ENCODE results near the gene STN1. TPM values are rescaled to one million over a fixed set of nuclear protein-coding genes. Genes with fewer than 3 reads are reported as not detected.

Gene STN1
- total RNA-seq, 1 donor from 2014 or later, result 23.6 TPM

DNA sequence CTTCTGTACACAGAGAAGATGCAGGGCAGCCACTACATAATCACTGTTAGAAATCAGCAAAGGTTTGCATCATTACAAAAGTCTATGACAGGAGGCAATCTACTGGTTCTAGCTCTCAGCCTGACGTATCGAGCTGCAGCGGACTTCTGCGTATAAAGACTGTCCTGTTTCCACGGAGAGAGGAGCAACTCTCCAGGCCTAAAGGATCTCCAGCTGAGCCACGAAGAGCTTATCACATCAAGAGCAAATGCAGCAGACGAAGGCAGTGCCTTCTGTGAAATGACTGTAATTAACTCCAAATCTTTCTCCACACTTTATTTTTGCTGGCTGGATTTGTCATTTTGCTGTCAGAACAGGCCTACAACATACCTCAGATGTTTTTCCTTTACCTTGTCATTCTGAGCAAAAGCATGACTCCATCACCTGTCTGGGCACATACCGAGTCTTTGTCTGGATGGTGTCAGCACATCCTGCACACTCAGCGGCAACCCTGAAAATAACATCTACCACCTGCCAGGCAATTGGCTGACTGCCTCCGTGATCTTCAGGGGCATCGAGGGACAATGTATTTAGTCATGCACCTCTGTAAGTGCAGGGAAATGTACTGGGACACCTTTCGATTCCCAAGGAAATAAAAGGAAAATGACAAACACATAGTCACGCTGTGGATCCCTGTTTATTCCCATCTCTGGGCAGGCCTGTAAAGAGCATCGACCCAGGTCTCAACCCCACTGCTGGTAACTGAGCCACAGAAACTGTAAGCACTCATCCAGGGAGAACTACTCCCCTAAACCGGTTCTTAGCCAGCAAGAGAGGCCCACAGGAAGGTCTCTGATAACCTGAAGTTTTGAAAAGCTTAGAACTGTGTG lies 36.3 kb downstream of the STN1 start:
- peaks cover 39% of the 10 kb centered on the region for H3K36me3 Mint-ChIP-seq (ENCODE audit: low read depth)
- no peaks in the 10 kb centered on the region for H3K27me3 Mint-ChIP-seq
- intact Hi-C loops (cut with micrococcal nuclease), result loop anchor here (10.0 kb wide), 1 partner anchor 133 kb away; no protein-coding TSS in a partner anchor
- H3K4me1 Mint-ChIP-seq, result no peaks in the 10 kb centered on the region
- DNase-seq, result no peak
- H3K9me3 Mint-ChIP-seq, result no peaks in the 10 kb centered on the region
- no peak overlapping the region for H3K27ac Mint-ChIP-seq
- no peak overlapping the region for H3K4me3 Mint-ChIP-seq

- H3K4me3 Mint-ChIP-seq, result no peak overlapping the region
- H3K27ac Mint-ChIP-seq, result peak overlapping the region; percentile 16
- H3K4me1 Mint-ChIP-seq, result no peaks in the 10 kb centered on the region
- intact Hi-C loops (cut with micrococcal nuclease), result loop anchor here (10.0 kb wide), 1 partner anchor 135 kb away; no protein-coding TSS in a partner anchor
- H3K27me3 Mint-ChIP-seq, result no peaks in the 10 kb centered on the region
- H3K9me3 Mint-ChIP-seq, result no peaks in the 10 kb centered on the region
- H3K36me3 Mint-ChIP-seq (ENCODE audit: low read depth), result peaks cover 40% of the 10 kb centered on the region
- no peak for DNase-seq
Observed at GRCh38 chr10:103879831-103880230, 38.2 kb downstream of the STN1 start.

DNA sequence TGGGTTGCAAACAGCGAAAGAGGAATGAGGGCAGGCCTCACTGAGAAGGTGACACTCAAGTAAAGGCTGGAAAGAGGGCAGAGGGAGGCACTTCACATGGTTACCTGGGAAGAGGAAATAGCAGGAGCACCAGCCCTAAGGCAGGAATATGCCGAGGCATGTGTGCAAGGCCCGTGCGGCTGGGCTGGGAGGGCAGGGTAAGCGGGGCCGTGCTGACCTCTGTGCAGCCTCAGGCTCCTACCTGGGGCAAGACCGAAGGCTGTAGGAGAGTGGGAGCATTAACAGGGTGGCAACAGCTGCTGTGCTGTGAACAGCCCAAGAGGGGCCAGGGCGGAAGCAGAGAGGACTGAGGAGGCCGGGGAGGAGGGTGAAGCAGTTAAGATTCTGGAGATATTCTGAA lies 38.6 kb downstream of the STN1 start:
- no peaks in the 10 kb centered on the region for H3K27me3 Mint-ChIP-seq
- no peak overlapping the region for H3K27ac Mint-ChIP-seq
- intact Hi-C loops (cut with micrococcal nuclease), result no loop called here
- H3K36me3 Mint-ChIP-seq (ENCODE audit: low read depth), result peaks cover 41% of the 10 kb centered on the region
- no peak for DNase-seq
- H3K4me1 Mint-ChIP-seq, result no peaks in the 10 kb centered on the region
- no peak overlapping the region for H3K4me3 Mint-ChIP-seq
- no peaks in the 10 kb centered on the region for H3K9me3 Mint-ChIP-seq

GRCh38 chr10:103877861-103878260 lies 40.1 kb downstream of the STN1 start:
- Mint-ChIP-seq H3K27ac (no peak overlapping the region), H3K4me3 (no peak overlapping the region), H3K4me1 (no peaks in the 10 kb centered on the region), H3K27me3 (no peaks in the 10 kb centered on the region), H3K36me3 (ENCODE audit: low read depth) (peaks cover 34% of the 10 kb centered on the region), H3K9me3 (no peaks in the 10 kb centered on the region)
- intact Hi-C loops (cut with micrococcal nuclease), result no loop called here
- no peak for DNase-seq

DNA sequence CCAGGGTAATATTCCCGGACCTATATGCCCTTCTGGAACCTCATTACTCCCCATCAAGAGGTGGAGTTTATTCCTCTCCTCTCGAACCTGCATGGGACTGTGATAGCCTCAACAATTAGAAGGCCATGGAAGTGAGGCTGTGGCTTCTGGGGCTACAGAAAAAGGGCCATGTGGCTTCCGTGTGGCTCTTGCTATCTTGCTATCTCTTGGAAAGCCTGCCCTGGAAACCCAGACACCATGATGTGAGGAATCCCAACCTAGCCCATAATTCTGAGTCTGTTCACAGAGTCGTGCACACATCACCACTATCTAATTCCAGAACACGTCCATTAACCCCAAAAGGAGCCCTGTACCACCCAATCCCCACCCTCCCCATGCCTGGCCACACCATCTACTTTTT lies 41.8 kb downstream of the STN1 start:
- H3K27ac Mint-ChIP-seq, result no peak overlapping the region
- peaks cover 24% of the 10 kb centered on the region for H3K36me3 Mint-ChIP-seq (ENCODE audit: low read depth)
- no peak for DNase-seq
- H3K4me3 Mint-ChIP-seq, result no peak overlapping the region
- H3K9me3 Mint-ChIP-seq, result no peaks in the 10 kb centered on the region
- H3K27me3 Mint-ChIP-seq, result no peaks in the 10 kb centered on the region
- intact Hi-C loops (cut with micrococcal nuclease), result no loop called here
- no peaks in the 10 kb centered on the region for H3K4me1 Mint-ChIP-seq

- Mint-ChIP-seq H3K36me3 (ENCODE audit: low read depth) (peaks cover 14% of the 10 kb centered on the region), H3K4me1 (no peaks in the 10 kb centered on the region), H3K4me3 (no peak overlapping the region), H3K27ac (no peak overlapping the region), H3K27me3 (no peaks in the 10 kb centered on the region), H3K9me3 (no peaks in the 10 kb centered on the region)
- intact Hi-C loops (cut with micrococcal nuclease), result no loop called here
- DNase-seq, result no peak
Observed at GRCh38 chr10:103874730-103875129, 43.3 kb downstream of the STN1 start.

DNA sequence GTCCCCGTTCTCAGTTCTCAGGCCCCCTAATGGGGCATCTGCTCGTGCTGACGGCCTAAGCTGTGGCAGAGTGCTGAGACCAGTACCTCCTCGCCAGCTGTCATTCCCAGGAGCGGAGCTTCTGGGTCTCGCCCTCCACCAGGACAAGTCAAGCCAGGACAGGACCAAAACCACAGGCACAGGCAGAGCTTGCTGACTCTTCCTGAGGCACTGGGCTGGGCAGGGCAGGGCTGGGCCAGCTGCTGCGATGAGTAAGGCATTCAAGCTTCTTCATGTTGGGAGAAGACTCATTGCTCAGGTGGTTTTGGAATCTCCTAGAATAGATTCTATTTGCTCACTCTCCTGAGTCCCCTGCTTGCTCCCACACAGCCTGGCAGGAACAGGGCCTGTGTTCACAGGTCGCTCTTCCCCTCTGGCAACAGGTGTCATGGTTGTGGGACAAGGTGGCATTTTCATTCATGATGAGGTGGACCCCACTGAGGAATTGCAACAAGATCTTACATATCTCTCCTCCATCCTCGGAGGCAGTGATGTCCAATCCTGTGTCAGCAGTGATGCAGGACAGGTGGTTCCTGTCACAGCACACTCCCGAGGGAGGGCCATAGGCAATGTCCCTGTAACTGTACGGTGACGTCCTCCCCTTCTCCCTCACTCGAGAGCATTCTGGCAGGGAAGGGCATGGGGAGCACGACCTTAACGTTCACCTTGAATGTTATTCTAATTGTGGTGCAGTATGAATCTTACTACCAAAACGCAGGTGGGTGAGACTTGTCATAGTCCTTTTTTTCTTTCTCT lies 45.6 kb downstream of the STN1 start:
- no peak for DNase-seq
- intact Hi-C loops (cut with micrococcal nuclease), result no loop called here
- peaks cover 2% of the 10 kb centered on the region for H3K36me3 Mint-ChIP-seq (ENCODE audit: low read depth)
- no peak overlapping the region for H3K4me3 Mint-ChIP-seq
- H3K9me3 Mint-ChIP-seq, result no peaks in the 10 kb centered on the region
- no peak overlapping the region for H3K27ac Mint-ChIP-seq
- peaks cover 2% of the 10 kb centered on the region for H3K4me1 Mint-ChIP-seq
- no peaks in the 10 kb centered on the region for H3K27me3 Mint-ChIP-seq

DNA sequence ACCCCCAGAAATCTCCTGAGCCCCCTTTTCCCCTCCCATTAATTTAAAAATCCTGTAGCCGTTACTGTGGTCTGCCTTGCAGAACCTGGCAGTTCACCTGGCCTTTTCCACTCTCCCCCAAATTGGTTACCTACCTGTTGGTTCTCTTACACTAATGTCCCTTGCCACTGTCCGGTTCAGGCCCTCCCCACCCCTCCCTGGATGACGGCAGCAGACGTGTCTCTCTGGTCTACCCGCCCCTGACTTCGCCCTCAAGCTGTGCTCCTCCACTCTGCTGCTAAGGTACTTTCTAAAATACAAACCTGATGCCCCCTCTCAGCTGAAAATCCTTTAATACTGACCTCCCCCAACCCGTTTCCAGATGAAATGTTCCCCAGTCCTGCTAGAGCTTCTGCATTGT lies 47.0 kb downstream of the STN1 start:
- Mint-ChIP-seq H3K27me3 (no peaks in the 10 kb centered on the region), H3K4me3 (no peak overlapping the region), H3K4me1 (peaks cover 2% of the 10 kb centered on the region), H3K9me3 (no peaks in the 10 kb centered on the region), H3K27ac (no peak overlapping the region), H3K36me3 (ENCODE audit: low read depth) (peaks cover 2% of the 10 kb centered on the region)
- intact Hi-C loops (cut with micrococcal nuclease), result no loop called here
- DNase-seq, result no peak

DNA sequence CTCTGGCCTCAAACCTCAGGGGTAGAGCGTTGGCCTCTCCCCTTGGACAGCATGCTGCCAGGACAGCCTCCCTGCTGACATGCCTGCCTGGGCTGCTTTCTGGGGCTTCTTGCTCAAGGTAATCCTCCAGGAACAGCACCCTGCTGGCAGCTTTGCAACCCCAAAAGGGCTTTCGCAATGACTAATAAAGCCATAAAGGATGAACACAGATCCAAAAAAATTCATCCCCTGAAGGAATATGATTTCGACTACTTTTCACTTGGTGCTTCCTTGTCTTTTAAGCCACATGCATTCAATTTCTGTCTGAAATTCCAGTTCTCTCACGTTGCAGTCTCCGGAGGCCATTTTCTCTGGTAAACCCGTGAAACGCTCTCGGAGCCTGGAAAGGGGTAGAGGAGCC lies 47.5 kb downstream of the STN1 start:
- no peaks in the 10 kb centered on the region for H3K9me3 Mint-ChIP-seq
- intact Hi-C loops (cut with micrococcal nuclease), result no loop called here
- peaks cover 2% of the 10 kb centered on the region for H3K36me3 Mint-ChIP-seq (ENCODE audit: low read depth)
- H3K27me3 Mint-ChIP-seq, result no peaks in the 10 kb centered on the region
- H3K4me3 Mint-ChIP-seq, result no peak overlapping the region
- DNase-seq, result no peak
- H3K27ac Mint-ChIP-seq, result no peak overlapping the region
- H3K4me1 Mint-ChIP-seq, result peaks cover 2% of the 10 kb centered on the region

DNA sequence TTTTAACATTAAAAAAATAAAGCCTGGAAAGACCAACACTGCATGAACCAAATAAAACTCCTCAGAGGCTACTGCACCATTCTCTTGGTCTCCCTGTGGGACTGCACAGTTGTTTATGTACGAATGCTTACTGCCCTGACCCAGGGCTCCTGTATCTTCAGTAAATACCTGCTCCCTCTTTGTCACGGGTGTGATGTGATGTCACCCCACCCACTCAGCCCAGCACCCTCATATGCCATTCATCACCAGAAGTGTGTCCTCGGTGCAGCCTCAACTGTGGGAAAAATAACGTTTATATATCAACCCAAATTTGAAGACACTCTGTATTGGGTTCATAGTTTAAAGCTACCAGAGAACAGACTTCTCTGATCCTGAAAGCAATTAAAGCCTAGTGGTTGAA lies 48.6 kb downstream of the STN1 start:
- H3K9me3 Mint-ChIP-seq, result peaks cover 9% of the 10 kb centered on the region

GRCh38 chr10:103868200-103868599 lies 49.8 kb downstream of the STN1 start:
- peaks cover 6% of the 10 kb centered on the region for H3K27me3 Mint-ChIP-seq

More for the DNA sequence above, 48.6 kb downstream of the STN1 start:
- DNase-seq, result no peak
- peaks cover 6% of the 10 kb centered on the region for H3K27me3 Mint-ChIP-seq
- H3K4me3 Mint-ChIP-seq, result no peak overlapping the region
- H3K36me3 Mint-ChIP-seq (ENCODE audit: low read depth), result peaks cover 2% of the 10 kb centered on the region
- no peak overlapping the region for H3K27ac Mint-ChIP-seq
- intact Hi-C loops (cut with micrococcal nuclease), result no loop called here
- H3K4me1 Mint-ChIP-seq, result peaks cover 2% of the 10 kb centered on the region

DNA sequence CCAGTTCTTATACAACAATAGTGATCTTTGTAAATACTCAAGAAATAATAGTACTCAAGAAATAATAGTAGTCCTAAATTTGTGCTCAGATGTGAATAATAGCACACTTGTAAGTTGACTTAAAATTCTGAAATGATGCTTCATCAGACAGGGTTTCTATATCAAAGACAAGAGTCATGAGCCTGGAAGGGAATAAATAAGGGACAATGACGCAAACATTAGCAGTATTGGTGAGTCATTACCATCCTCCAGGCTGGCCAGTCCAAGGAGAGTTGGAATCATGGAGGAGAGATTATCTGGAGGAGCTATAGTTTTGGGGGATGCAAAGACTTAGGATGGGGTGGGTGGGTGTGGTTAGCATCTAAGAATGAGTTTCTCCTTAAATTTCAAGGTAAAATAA lies 56.5 kb downstream of the STN1 start:
- no peak overlapping the region for H3K27ac Mint-ChIP-seq
- no peak for DNase-seq
- H3K4me3 Mint-ChIP-seq, result no peak overlapping the region
- intact Hi-C loops (cut with micrococcal nuclease), result no loop called here
- peaks cover 40% of the 10 kb centered on the region for H3K27me3 Mint-ChIP-seq
- H3K36me3 Mint-ChIP-seq (ENCODE audit: low read depth), result peaks cover 2% of the 10 kb centered on the region
- peaks cover 9% of the 10 kb centered on the region for H3K9me3 Mint-ChIP-seq
- H3K4me1 Mint-ChIP-seq, result no peaks in the 10 kb centered on the region

More at GRCh38 chr10:103868200-103868599, 49.8 kb downstream of the STN1 start:
- H3K4me1 Mint-ChIP-seq, result peaks cover 2% of the 10 kb centered on the region
- H3K4me3 Mint-ChIP-seq, result no peak overlapping the region
- DNase-seq, result no peak
- no peak overlapping the region for H3K27ac Mint-ChIP-seq
- intact Hi-C loops (cut with micrococcal nuclease), result no loop called here
- peaks cover 2% of the 10 kb centered on the region for H3K36me3 Mint-ChIP-seq (ENCODE audit: low read depth)
- peaks cover 9% of the 10 kb centered on the region for H3K9me3 Mint-ChIP-seq

GRCh38 chr10:103859161-103860086 lies 58.6 kb downstream of the STN1 start:
- Mint-ChIP-seq H3K36me3 (ENCODE audit: low read depth) (peaks cover 1% of the 10 kb centered on the region), H3K4me3 (no peak overlapping the region), H3K9me3 (no peaks in the 10 kb centered on the region), H3K27ac (no peak overlapping the region), H3K27me3 (peaks cover 45% of the 10 kb centered on the region), H3K4me1 (peaks cover 6% of the 10 kb centered on the region)
- DNase-seq, result peak; percentile 89
- intact Hi-C loops (cut with micrococcal nuclease), result loop anchor here (1.0 to 5.0 kb wide), 2 partner anchors 102 to 146 kb away; no protein-coding TSS in a partner anchor

Data from activated CD4-positive, alpha-beta T cell treated with anti-CD3 and anti-CD28 coated beads, Interleukin-2, amount 10 ng/mL, durations not matched to agents 24 days and 14 days (primary cell).